Left kidney (tissue), 2 donors: ENCODE measurements around the gene CCSAP. TPM values are rescaled to one million over a fixed set of nuclear protein-coding genes. Genes with fewer than 3 reads are reported as not detected.

Experiments used
- DNase-seq: peaks from one replicate; pipeline ENCODE4 v3.0.0-alpha.2; 2013
- polyA plus RNA-seq: library from polyadenylated mRNA; unstranded; fragments of 120-200 nt; gene quantifications from one replicate; pipeline ENCODE4 v1.2.1, GENCODE V29; 2013; ENCODE audit not compliant: insufficient read length

The CCSAP gene
- polyA plus RNA-seq, 1 donor: 11.2 TPM

- DNase-seq: no peak
These were observed 25.5 kb upstream of the CCSAP start for GRCh38 chr1:229368347-229368746.

GRCh38 chr1:229365569-229365968, 22.7 kb upstream of the CCSAP start:
- DNase-seq: no peak

- no peak for DNase-seq
These were observed 21.6 kb upstream of the CCSAP start for GRCh38 chr1:229364207-229365065.

- no peak for DNase-seq
These were observed 20.9 kb upstream of the CCSAP start for GRCh38 chr1:229363723-229364122.

- DNase-seq: no peak
These were observed 17.6 kb upstream of the CCSAP start for GRCh38 chr1:229360420-229360819.

GRCh38 chr1:229355661-229356060, 12.8 kb upstream of the CCSAP start:
- DNase-seq: no peak

GRCh38 chr1:229354226-229354625, 11.4 kb upstream of the CCSAP start:
- DNase-seq: no peak

GRCh38 chr1:229352975-229353374, 10.1 kb upstream of the CCSAP start:
- no peak for DNase-seq

GRCh38 chr1:229349463-229350385, 6.9 kb upstream of the CCSAP start:
- no peak for DNase-seq

GRCh38 chr1:229347528-229347927, 4.7 kb upstream of the CCSAP start:
- DNase-seq: no peak

- no peak for DNase-seq
These were observed 2.3 kb upstream of the CCSAP start for GRCh38 chr1:229344937-229345684.

GRCh38 chr1:229344139-229344538, 1.3 kb upstream of the CCSAP start:
- no peak for DNase-seq

- DNase-seq: peak; percentile 78
These were observed 832 bp downstream of the CCSAP start for GRCh38 chr1:229341774-229342655.

GRCh38 chr1:229340496-229340895, 2.4 kb downstream of the CCSAP start:
- DNase-seq: no peak

- DNase-seq: no peak
These were observed 3.3 kb downstream of the CCSAP start for GRCh38 chr1:229339520-229339919.

GRCh38 chr1:229339086-229339485, 3.8 kb downstream of the CCSAP start:
- DNase-seq: no peak

- DNase-seq: no peak
These were observed 6.5 kb downstream of the CCSAP start for GRCh38 chr1:229336345-229336744.

GRCh38 chr1:229334716-229335115, 8.1 kb downstream of the CCSAP start:
- no peak for DNase-seq

GRCh38 chr1:229334269-229334668, 8.6 kb downstream of the CCSAP start:
- no peak for DNase-seq

- DNase-seq: no peak
These were observed 14.1 kb downstream of the CCSAP start for GRCh38 chr1:229328598-229329362.
